ENCODE measurements around the gene GTF2H3. TPM values are rescaled to one million over a fixed set of nuclear protein-coding genes. Genes with fewer than 3 reads are reported as not detected.

GTF2H3 gene
- total and polyA plus RNA-seq, 11 donors = 3.5 to 21.9 (median 12.9) TPM

DNA sequence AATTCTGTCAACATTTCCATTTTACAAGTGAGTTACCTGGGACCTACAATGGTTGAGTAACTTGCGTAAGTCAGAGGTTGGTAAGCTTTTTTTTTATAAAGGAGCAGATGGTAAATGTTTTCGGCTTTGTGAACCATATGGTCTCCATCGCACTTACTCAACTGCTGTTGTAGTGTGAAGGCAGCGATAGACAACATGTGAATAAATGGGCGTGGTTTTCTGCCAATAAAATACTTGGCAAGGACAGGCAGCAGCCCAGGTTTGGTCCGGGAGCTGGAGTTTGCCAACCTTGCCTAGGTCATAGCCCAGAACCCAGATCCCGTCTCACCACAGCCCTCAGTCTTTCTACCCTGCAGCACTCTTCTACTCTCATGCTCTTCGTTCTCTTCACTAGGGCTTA is 25.4 kb upstream of the GTF2H3 start:
- 90 to 95% (median 91%) methylated on average over 8 of the region's 8 CpGs for WGBS, 4 donors

DNA sequence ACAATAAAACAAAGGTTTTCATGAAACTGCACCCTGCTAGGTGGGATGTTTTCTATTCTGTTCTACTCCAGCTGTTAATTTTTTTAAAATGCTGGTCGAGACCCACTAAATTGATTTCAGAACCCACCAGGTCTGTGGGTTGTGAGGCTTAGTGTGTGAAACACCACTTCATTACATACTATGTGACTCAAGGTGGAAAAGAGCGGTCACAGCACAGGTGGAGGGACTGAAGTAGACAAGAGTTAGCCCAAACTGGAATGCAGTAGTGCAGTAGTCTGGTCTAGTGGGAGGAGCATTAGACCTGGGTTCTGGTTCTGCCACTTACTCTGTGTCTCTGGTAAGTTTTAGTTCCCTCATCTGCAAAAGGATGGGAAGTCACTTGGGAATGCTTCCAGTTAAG is 19.5 kb upstream of the GTF2H3 start:
- no peak for ATAC-seq
- no peaks in the 10 kb centered on the region for H3K9me3 ChIP-seq
- TF ChIP-seq, protein P1, sequence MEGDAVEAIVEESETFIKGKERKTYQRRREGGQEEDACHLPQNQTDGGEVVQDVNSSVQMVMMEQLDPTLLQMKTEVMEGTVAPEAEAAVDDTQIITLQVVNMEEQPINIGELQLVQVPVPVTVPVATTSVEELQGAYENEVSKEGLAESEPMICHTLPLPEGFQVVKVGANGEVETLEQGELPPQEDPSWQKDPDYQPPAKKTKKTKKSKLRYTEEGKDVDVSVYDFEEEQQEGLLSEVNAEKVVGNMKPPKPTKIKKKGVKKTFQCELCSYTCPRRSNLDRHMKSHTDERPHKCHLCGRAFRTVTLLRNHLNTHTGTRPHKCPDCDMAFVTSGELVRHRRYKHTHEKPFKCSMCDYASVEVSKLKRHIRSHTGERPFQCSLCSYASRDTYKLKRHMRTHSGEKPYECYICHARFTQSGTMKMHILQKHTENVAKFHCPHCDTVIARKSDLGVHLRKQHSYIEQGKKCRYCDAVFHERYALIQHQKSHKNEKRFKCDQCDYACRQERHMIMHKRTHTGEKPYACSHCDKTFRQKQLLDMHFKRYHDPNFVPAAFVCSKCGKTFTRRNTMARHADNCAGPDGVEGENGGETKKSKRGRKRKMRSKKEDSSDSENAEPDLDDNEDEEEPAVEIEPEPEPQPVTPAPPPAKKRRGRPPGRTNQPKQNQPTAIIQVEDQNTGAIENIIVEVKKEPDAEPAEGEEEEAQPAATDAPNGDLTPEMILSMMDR (IDR thresholded peaks at IDR 0.05) = no peak
- no peak for TF ChIP-seq POLR2A (IDR thresholded peaks at IDR 0.05)

More for the DNA sequence above, 25.4 kb upstream of the GTF2H3 start:
- no peak overlapping the region for H3K27ac ChIP-seq
- ATAC-seq (no peak), DNase-seq (no peak)
- TF ChIP-seq, protein P1 (IDR thresholded peaks at IDR 0.05) = no peak
- H3K36me3 ChIP-seq = peaks cover 3 to 94% (median 84%) of the 10 kb centered on the region in 9 donors
- intact Hi-C loops (cut with DNase I) = loop anchor here in 2 of 10 donors (10.0 kb wide), 1 partner anchor 343 kb away; no protein-coding TSS in a partner anchor
- H3K4me3 ChIP-seq = no peak overlapping the region
- H3K9me3 ChIP-seq = no peaks in the 10 kb centered on the region
- H3K27me3 ChIP-seq = no peaks in the 10 kb centered on the region
- peaks cover 0 to 5% (median under 1%) of the 10 kb centered on the region in 12 donors for H3K4me1 ChIP-seq

DNA sequence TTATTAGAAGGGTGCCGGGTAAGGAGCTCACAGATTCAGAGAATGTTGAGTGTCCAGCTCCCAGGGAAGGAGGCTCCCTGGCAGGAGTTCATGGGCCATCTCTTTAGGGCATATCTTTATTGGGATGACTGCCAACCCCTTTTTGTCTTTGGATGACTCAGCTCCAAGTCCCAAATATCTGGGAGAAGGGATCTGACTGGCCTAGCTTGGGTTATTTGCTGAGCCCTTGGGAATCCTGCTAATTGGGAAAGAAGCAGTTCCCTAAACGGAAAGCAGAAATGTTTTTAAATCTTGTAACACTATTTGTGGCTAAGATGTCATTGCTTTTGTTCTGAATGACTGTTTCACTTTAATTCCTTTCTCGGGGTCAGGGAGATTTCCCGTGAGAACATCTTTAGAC is 19.1 kb upstream of the GTF2H3 start:
- H3K27me3 ChIP-seq = no peaks in the 10 kb centered on the region
- H3K4me1 ChIP-seq = peaks cover 0 to 16% (median 0%) of the 10 kb centered on the region in 12 donors
- no peak overlapping the region for H3K4me3 ChIP-seq
- H3K9me3 ChIP-seq = no peaks in the 10 kb centered on the region
- H3K36me3 ChIP-seq = peaks cover 3 to 100% (median 97%) of the 10 kb centered on the region in 9 donors
- H3K27ac ChIP-seq = peak overlapping the region in 6 of 12 donors; percentile 1 to 42 (median 26)
- WGBS, 4 donors = 54 to 70% (median 64%) methylated on average over 4 of the region's 4 CpGs
- intact Hi-C loops (cut with DNase I) = no loop called here
- DNase-seq = peak in 1 of 5 donors; percentile 13
- ATAC-seq = peak in 3 of 4 donors; percentile 45 to 62 (median 52)
- TF ChIP-seq, protein P1 (IDR thresholded peaks at IDR 0.05) = no peak
- TF ChIP-seq POLR2A (IDR thresholded peaks at IDR 0.05) = no peak

More for the DNA sequence above, 19.5 kb upstream of the GTF2H3 start:
- 91 to 98% (median 95%) methylated on average over 2 of the region's 2 CpGs for WGBS, 4 donors
- DNase-seq = no peak
- Histone ChIP-seq H3K36me3 (peaks cover 3 to 100% (median 97%) of the 10 kb centered on the region in 9 donors), H3K4me3 (no peak overlapping the region), H3K4me1 (peaks cover 0 to 16% (median 0%) of the 10 kb centered on the region in 12 donors), H3K27ac (peak overlapping the region in 3 of 12 donors; percentile 1 to 42 (median 3)), H3K27me3 (no peaks in the 10 kb centered on the region)
- intact Hi-C loops (cut with DNase I) = no loop called here

DNA sequence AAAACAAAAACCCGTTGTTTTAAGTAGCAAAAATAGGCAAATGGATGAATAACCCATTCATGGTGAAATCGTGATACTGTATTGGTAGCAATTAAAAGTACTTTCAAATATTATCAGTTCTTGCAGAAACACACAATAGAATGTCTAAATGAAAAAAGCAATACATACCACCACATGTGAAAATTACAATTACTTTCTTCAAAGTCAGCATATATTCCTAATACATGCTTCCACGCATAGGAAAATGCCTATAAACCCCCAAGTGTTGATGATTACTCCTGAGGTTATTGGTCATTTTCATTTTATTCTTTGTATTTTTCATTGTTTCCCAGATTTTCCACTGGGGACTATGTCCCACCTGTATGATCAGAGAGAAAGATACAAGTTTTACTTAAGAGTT is 16.5 kb upstream of the GTF2H3 start:
- Histone ChIP-seq H3K4me1 (peaks cover 0 to 16% (median 0%) of the 10 kb centered on the region in 12 donors), H3K27me3 (no peaks in the 10 kb centered on the region), H3K4me3 (no peak overlapping the region), H3K27ac (no peak overlapping the region), H3K9me3 (no peaks in the 10 kb centered on the region), H3K36me3 (peaks cover 0 to 100% (median 98%) of the 10 kb centered on the region in 9 donors)
- 86 to 97% (median 88%) methylated on average over 3 of the region's 3 CpGs for WGBS, 4 donors
- ATAC-seq (no peak), DNase-seq (no peak)
- TF ChIP-seq POLR2A (IDR thresholded peaks at IDR 0.05) = no peak
- TF ChIP-seq, protein P1 (IDR thresholded peaks at IDR 0.05) = no peak
- intact Hi-C loops (cut with DNase I) = no loop called here
